Choroid plexus epithelial cell (primary cell): ENCODE results near the gene WARS2.

Experiments used
- DNase-seq: peaks from one replicate; pipeline ENCODE4 v3.0.0-alpha.2; 2010; ENCODE audit warnings: low read depth
- H3K4me3 ChIP-seq: 2 replicates; pipeline ENCODE4 v1.5.1; 2011; ENCODE audit warnings: low read depth, mild to moderate bottlenecking, control low read depth, low read length, moderate library complexity
- TF ChIP-seq, protein P1 (sequence below): conservative IDR thresholded peaks from 2 replicates; pipeline ENCODE4 v1.5.1; 2011; ENCODE audit warnings: low read depth, mild to moderate bottlenecking, control low read depth, inconsistent platforms, low read length, moderate library complexity

WARS2 gene

GRCh38 chr1:119086830-119087229, 53.6 kb downstream of the WARS2 start:
- TF ChIP-seq, protein P1, sequence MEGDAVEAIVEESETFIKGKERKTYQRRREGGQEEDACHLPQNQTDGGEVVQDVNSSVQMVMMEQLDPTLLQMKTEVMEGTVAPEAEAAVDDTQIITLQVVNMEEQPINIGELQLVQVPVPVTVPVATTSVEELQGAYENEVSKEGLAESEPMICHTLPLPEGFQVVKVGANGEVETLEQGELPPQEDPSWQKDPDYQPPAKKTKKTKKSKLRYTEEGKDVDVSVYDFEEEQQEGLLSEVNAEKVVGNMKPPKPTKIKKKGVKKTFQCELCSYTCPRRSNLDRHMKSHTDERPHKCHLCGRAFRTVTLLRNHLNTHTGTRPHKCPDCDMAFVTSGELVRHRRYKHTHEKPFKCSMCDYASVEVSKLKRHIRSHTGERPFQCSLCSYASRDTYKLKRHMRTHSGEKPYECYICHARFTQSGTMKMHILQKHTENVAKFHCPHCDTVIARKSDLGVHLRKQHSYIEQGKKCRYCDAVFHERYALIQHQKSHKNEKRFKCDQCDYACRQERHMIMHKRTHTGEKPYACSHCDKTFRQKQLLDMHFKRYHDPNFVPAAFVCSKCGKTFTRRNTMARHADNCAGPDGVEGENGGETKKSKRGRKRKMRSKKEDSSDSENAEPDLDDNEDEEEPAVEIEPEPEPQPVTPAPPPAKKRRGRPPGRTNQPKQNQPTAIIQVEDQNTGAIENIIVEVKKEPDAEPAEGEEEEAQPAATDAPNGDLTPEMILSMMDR = no peak
- no peak overlapping the region for H3K4me3 ChIP-seq
- DNase-seq = no peak

GRCh38 chr1:119084798-119085197, 55.7 kb downstream of the WARS2 start:
- DNase-seq = no peak
- no peak overlapping the region for H3K4me3 ChIP-seq
- TF ChIP-seq, protein P1 = no peak

DNA sequence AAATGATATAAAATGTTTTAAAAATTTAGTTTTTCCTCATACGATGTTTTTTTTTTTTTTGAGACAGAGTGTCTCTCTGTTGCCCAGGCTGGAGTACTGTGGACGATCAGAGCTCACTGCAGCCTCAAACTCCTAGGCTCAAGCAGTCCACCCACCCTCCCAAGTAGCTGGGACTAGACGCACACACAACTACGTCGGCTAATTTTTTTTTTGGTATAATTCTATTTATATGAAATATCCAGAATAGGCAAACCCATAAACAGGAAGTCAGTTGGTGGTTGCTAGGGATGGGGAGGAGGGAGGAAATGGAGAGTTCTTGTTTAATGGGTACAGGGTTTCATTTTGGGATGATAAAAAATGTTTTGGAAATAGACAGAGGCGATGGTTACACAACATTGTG, 56.5 kb downstream of the WARS2 start:
- DNase-seq = no peak
- TF ChIP-seq, protein P1 = no peak

GRCh38 chr1:119083479-119083878, 57.0 kb downstream of the WARS2 start:
- H3K4me3 ChIP-seq = no peak overlapping the region
- TF ChIP-seq, protein P1 = no peak
- no peak for DNase-seq

More for the DNA sequence above, 56.5 kb downstream of the WARS2 start:
- no peak overlapping the region for H3K4me3 ChIP-seq

GRCh38 chr1:119081700-119082099, 58.8 kb downstream of the WARS2 start:
- no peak overlapping the region for H3K4me3 ChIP-seq
- TF ChIP-seq, protein P1 = no peak
- peak; percentile 43 for DNase-seq

DNA sequence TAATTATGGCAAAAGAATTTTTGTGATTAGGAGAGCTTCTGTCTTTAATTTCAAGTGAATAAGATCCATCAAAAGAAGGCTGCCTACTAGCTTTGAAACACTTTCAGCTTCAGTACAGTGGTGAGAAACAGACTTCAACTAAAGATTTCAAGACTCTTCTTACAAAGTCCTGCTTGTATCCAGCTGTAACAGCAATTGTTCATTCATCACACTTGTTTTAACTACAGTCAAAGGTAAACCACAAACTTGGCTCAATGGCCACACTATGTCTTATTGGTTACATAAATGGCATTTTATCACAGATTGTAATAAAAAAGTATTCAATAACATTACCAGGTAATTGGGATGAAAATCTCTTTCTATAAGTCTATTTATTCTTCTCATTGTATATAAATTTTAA, 59.2 kb downstream of the WARS2 start:
- TF ChIP-seq, protein P1 = no peak
- peak; percentile 86 for DNase-seq
- no peak overlapping the region for H3K4me3 ChIP-seq

- TF ChIP-seq, protein P1 = peak; percentile 9
- peak overlapping the region; percentile 18 for H3K4me3 ChIP-seq
- DNase-seq = peak; percentile 99
Observed at GRCh38 chr1:119080586-119080985, 59.9 kb downstream of the WARS2 start.
